Aorta (tissue), 5 donors: ENCODE data around the gene QDPR. TPM values are rescaled to one million over a fixed set of nuclear protein-coding genes. Genes with fewer than 3 reads are reported as not detected.

Source experiments
- ATAC-seq: fragments of 200-7000 bp; cut with Tn5 transposase; one replicate; pipeline ENCODE4 v1.9.1; 2022; ENCODE audit warnings: moderate library complexity; ENCODE audit not compliant: low FRiP score
- DNase-seq, 2 donors: peaks; one replicate each; pipeline ENCODE4 v3.0.0-alpha.2; 2020
- H3K27ac ChIP-seq, 2 donors: one replicate each; pipeline ENCODE4 v1.5.1; 2013; ENCODE audit warnings: low read length in 2 of 2, mild to moderate bottlenecking in 2 of 2, moderate library complexity in 2 of 2, control low read depth in 1 of 2, inconsistent platforms in 1 of 2, low read depth in 1 of 2
- H3K27me3 ChIP-seq, 2 donors: one replicate each; pipeline ENCODE4 v1.6.1; 2013; ENCODE audit warnings: control low read depth in 1 of 2, low read length in 1 of 2, mild to moderate bottlenecking in 1 of 2, moderate library complexity in 1 of 2; ENCODE audit not compliant: insufficient read depth in 2 of 2, control insufficient read depth in 1 of 2
- H3K36me3 ChIP-seq, 2 donors: one replicate each; pipeline ENCODE4 v1.6.1; 2013; ENCODE audit warnings: control low read depth in 1 of 2, low read length in 1 of 2, mild to moderate bottlenecking in 1 of 2; ENCODE audit not compliant: insufficient read depth in 2 of 2, control insufficient read depth in 1 of 2
- H3K4me1 ChIP-seq, 2 donors: one replicate each; pipeline ENCODE4 v1.6.1; 2013; ENCODE audit warnings: low read length in 2 of 2, control low read depth in 1 of 2, mild to moderate bottlenecking in 1 of 2, moderate library complexity in 1 of 2; ENCODE audit not compliant: insufficient read depth in 2 of 2, control insufficient read depth in 1 of 2
- H3K4me3 ChIP-seq, 2 donors: one replicate each; pipeline ENCODE4 v1.5.1; 2013; ENCODE audit warnings: low read length in 2 of 2, control low read depth in 1 of 2, mild to moderate bottlenecking in 1 of 2
- H3K9me3 ChIP-seq: one replicate; pipeline ENCODE4 v1.6.1; 2013; ENCODE audit warnings: mild to moderate bottlenecking, low read length; ENCODE audit not compliant: control insufficient read depth
- WGBS, 2 donors: extraction: QIAGEN DNeasy Blood & Tissue Kit; methylation state at CpG; one replicate each; pipeline ENCODE4 v1.1.7; 2013; 5-methylcytosine and 5-hydroxymethylcytosine counted together
- intact Hi-C, 2 donors: fragments of 100-400 bp; cut with DNase I; formaldehyde crosslinking; loops; one replicate each; pipeline versions ENCODE4 v1.14.2 to v1.15.0; 2022
- polyA plus RNA-seq, 2 donors: library from polyadenylated mRNA; stranded (reverse); fragments of 200-250 nt; gene quantifications; one replicate each; pipeline ENCODE4 v1.2.3, GENCODE V29; 2013
- total RNA-seq, 2 donors: library from RNA; stranded (reverse); fragmentation: NEBNext Ultra II Directional; extraction: Animal tissue kit (Norgen Biotek cat#: 25700); gene quantifications; one replicate each; pipeline ENCODE4 v1.2.1, GENCODE V29; 2021
- donor health status: healthy with polysubstance abuse.
- donor health status: Bipolar disorder and iron deficiency.
- donor health status: DM: no; HTN: no; CAD: no.
- donor health status: DM: no; HTN: no; CAD: no.
- donor health status: DM: yes; HTN: yes; CAD: no.

QDPR gene
- total and polyA plus RNA-seq, 4 donors: 15.6 to 24.8 (median 22.2) TPM

GRCh38 chr4:17502756-17503155 lies 9.1 kb downstream of the QDPR start:
- no peaks in the 10 kb centered on the region for H3K27me3 ChIP-seq
- DNase-seq (no peak), ATAC-seq (no peak)
- no peaks in the 10 kb centered on the region for H3K4me1 ChIP-seq
- peaks cover 3 to 6% of the 10 kb centered on the region in 2 donors for H3K36me3 ChIP-seq
- intact Hi-C loops: no loop called here
- H3K4me3 ChIP-seq: no peak overlapping the region
- WGBS, 2 donors: 78 to 80% methylated on average over 3 of the region's 3 CpGs
- no peaks in the 10 kb centered on the region for H3K9me3 ChIP-seq
- no peak overlapping the region for H3K27ac ChIP-seq

- no peak overlapping the region for H3K27ac ChIP-seq
- peaks cover 4% of the 10 kb centered on the region in 2 donors for H3K36me3 ChIP-seq
- intact Hi-C loops: no loop called here
- DNase-seq: no peak
- H3K4me1 ChIP-seq: no peaks in the 10 kb centered on the region
- H3K27me3 ChIP-seq: no peaks in the 10 kb centered on the region
- H3K9me3 ChIP-seq: no peaks in the 10 kb centered on the region
- ATAC-seq: no peak
- H3K4me3 ChIP-seq: no peak overlapping the region
Observed at GRCh38 chr4:17500574-17500973, 11.3 kb downstream of the QDPR start.

DNA sequence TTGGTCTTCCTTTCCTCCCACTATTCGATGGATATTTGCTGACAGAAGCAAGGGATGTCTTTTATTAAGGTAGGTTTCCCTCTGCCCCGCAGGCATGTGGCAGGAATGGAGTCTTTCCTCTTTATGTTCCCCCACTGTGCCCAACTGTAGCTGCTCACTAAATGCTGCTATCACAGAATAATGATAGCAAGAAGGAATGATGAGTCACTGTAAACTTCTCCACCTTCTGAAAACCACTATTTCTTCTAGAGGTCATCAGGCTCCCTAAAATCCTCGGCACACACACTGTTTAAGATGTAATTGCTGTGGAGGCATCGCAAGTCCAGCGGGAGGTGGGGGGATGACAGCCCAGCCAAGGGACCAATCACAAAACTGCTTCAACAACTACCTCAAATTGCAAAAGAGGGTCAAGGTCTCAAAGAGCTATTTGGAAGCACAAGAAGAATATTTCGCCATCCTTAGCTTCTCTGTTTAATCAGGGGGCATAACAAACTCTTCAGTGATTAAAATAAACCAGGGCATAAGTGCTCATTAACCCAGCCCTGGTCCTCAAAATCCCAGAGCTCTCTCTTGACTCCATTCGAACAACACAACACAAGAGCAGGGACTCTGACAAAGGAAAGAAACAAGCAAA lies 13.9 kb downstream of the QDPR start:
- ATAC-seq (no peak), DNase-seq (no peak)
- no peaks in the 10 kb centered on the region for H3K9me3 ChIP-seq
- intact Hi-C loops: no loop called here
- 89 to 90% methylated on average over 7 of the region's 7 CpGs for WGBS, 2 donors
- peaks cover 4 to 5% of the 10 kb centered on the region in 2 donors for H3K36me3 ChIP-seq
- no peak overlapping the region for H3K4me3 ChIP-seq
- no peak overlapping the region for H3K27ac ChIP-seq
- no peaks in the 10 kb centered on the region for H3K4me1 ChIP-seq
- no peaks in the 10 kb centered on the region for H3K27me3 ChIP-seq

DNA sequence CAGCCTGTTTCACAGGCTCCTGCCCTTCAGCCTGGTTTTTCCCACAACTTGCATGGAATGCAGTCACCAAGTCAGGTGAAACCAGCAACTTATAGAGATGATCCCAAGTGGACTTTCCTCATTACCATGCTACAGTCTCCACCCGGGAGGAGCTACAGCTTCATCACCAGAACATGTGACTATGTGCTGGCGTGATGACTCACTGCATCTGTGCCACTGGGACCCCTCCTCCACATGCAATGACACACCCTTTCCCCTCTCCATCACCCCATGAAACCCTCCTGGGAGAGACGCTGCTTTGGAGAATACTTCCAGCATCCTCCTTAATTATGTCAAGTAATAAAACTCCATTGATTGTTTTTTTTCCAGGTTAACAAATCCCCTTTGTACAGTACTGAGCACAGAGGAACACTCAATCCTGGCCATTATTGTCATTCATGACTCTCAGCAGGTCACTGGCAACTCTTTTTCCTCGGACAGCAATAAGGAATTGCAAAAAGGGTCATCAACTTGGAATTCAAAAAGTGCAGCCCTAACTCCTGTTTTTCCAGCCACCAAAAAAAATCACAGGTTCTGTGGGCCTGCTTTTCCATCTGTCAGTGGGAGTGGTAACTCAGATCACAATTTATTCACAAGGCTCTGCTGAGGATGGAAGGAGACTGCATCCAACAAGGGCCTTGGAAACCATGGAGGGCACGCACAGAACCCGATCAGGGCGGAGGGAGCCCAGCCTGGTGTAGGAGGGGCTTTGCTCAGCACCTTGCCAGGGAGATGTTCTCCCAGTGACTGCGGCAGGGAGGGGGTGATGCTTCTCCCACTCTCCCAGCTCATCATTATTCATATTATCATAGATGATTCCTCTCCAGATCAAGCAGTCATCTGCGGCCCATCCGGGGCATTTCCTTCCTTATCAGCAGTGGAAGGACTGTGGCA lies 17.4 kb downstream of the QDPR start:
- 86 to 89% methylated on average over 10 of the region's 10 CpGs for WGBS, 2 donors
- Histone ChIP-seq H3K9me3 (no peaks in the 10 kb centered on the region), H3K4me1 (no peaks in the 10 kb centered on the region), H3K27me3 (no peaks in the 10 kb centered on the region), H3K4me3 (no peak overlapping the region), H3K36me3 (peaks cover 2 to 7% of the 10 kb centered on the region in 2 donors), H3K27ac (no peak overlapping the region)
- no peak for DNase-seq
- no peak for ATAC-seq
- intact Hi-C loops: no loop called here

GRCh38 chr4:17493619-17494018 lies 18.3 kb downstream of the QDPR start:
- no peaks in the 10 kb centered on the region for H3K4me1 ChIP-seq
- intact Hi-C loops: no loop called here
- 85% methylated on average over 4 of the region's 4 CpGs for WGBS, 2 donors
- H3K27ac ChIP-seq: no peak overlapping the region
- DNase-seq: no peak
- H3K36me3 ChIP-seq: peaks cover 2 to 10% of the 10 kb centered on the region in 2 donors
- no peak for ATAC-seq
- H3K9me3 ChIP-seq: no peaks in the 10 kb centered on the region
- no peaks in the 10 kb centered on the region for H3K27me3 ChIP-seq
- H3K4me3 ChIP-seq: no peak overlapping the region

GRCh38 chr4:17492876-17493275 lies 19.0 kb downstream of the QDPR start:
- no peaks in the 10 kb centered on the region for H3K4me1 ChIP-seq
- intact Hi-C loops: no loop called here
- ATAC-seq (no peak), DNase-seq (no peak)
- H3K4me3 ChIP-seq: no peak overlapping the region
- peaks cover 2 to 10% of the 10 kb centered on the region in 2 donors for H3K36me3 ChIP-seq
- H3K27ac ChIP-seq: no peak overlapping the region
- H3K27me3 ChIP-seq: no peaks in the 10 kb centered on the region
- WGBS, 2 donors: 95 to 97% methylated on average over 2 of the region's 2 CpGs
- H3K9me3 ChIP-seq: no peaks in the 10 kb centered on the region

DNA sequence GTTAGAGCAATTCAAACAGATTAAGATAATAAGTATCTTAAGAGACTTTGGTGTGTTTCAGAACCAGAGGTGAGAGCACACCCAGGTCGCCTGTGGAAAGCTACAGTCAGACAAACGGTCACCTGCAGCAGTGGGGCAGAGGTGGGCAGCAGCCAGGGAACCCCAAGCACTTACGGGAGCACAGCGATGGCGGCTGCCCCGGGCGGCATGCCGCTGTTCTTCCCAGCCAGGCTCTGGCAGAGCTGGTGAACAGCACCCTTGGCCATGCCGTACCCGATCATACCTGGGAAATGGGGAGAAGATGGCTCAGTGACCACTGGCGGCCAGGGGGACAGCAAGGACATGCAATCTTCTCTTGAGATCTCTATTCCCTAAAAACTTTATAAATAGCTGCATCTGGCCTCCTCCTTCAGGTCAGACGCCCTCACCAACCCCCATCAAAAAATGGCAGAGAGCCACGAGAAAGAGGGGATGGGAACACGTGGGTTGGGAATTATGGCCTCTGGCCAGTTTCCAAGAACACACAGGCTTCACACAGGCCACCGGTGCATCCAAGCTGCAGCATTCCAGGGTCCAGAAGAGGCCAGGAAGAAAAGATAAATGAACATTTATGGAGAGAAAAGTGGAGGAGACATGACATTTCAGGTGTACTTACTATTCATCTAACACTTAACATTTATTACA lies 19.7 kb downstream of the QDPR start:
- Histone ChIP-seq H3K4me3 (no peak overlapping the region), H3K4me1 (no peaks in the 10 kb centered on the region), H3K36me3 (peaks cover 2 to 10% of the 10 kb centered on the region in 2 donors), H3K9me3 (no peaks in the 10 kb centered on the region), H3K27ac (no peak overlapping the region), H3K27me3 (no peaks in the 10 kb centered on the region)
- DNase-seq: no peak
- no peak for ATAC-seq
- WGBS, 2 donors: 73 to 75% methylated on average over 15 of the region's 15 CpGs
- intact Hi-C loops: no loop called here

DNA sequence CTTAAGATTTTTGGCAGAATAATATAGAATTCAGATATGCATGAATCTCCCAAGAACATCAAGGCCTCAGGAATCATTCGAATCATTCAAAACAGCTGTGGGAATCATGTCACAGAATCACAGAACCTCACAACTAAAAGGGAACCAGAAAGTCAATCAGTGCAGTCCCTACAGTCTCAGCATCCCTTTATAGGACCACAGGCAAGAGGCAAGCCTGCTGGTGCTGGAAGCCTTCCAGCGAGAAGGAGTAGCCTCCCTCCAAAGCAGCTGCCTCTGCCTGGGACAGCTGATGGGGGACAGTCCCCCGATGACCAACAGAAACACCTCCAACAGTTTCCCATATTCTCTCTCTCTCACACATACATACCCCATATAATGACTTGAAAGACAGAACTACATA lies 20.7 kb downstream of the QDPR start:
- H3K4me3 ChIP-seq: no peak overlapping the region
- H3K36me3 ChIP-seq: peaks cover 3 to 10% of the 10 kb centered on the region in 2 donors
- H3K27me3 ChIP-seq: no peaks in the 10 kb centered on the region
- DNase-seq (no peak), ATAC-seq (no peak)
- intact Hi-C loops: no loop called here
- H3K9me3 ChIP-seq: no peaks in the 10 kb centered on the region
- WGBS, 2 donors: 89 to 91% methylated on average over 3 of the region's 3 CpGs
- no peak overlapping the region for H3K27ac ChIP-seq
- no peaks in the 10 kb centered on the region for H3K4me1 ChIP-seq
